ENCODE measurements around the gene AGAP9. TPM values are rescaled to one million over a fixed set of nuclear protein-coding genes. Genes with fewer than 3 reads are reported as not detected.
"Not testable (repeated sequence)": the region's sequence is repeated elsewhere in the genome, so short reads cannot be mapped to it uniquely, and the experiment has no call there.

AGAP9 gene
- total and polyA plus RNA-seq, 7 donors, result 0.82 to 2.7 (median 1.7) TPM

GRCh38 chr10:47456079-47456785 lies 67.2 kb downstream of the AGAP9 start:
- intact Hi-C loops (cut with DNase I), result no loop called here
- Histone ChIP-seq H3K36me3 (ENCODE audit: insufficient read depth in 1 of 2, low read depth in 1 of 2) (no peaks in the 10 kb centered on the region), H3K4me1 (no peaks in the 10 kb centered on the region), H3K27ac (no peak overlapping the region), H3K27me3 (ENCODE audit: insufficient read depth in 3 of 3, low read length in 2 of 3) (peaks cover 0 to 2% (median 0%) of the 10 kb centered on the region in 3 donors), H3K4me3 (no peak overlapping the region), H3K9me3 (no peaks in the 10 kb centered on the region)
- TF ChIP-seq CTCF (IDR thresholded peaks at IDR 0.05), result no peak
- no peak for ATAC-seq
- 52 to 66% (median 57%) methylated on average over 8 of the region's 8 CpGs for WGBS, 3 donors
- DNase-seq, result no peak

- intact Hi-C loops (cut with DNase I); DNase-seq; ATAC-seq: not testable (repeated sequence)
Observed at GRCh38 chr10:47455350-47456078, 67.9 kb downstream of the AGAP9 start.

GRCh38 chr10:47454780-47455058 lies 68.7 kb downstream of the AGAP9 start:
- Histone ChIP-seq H3K27me3 (ENCODE audit: insufficient read depth in 3 of 3, low read length in 2 of 3) (peaks cover 0 to 2% (median 0%) of the 10 kb centered on the region in 3 donors), H3K9me3 (no peaks in the 10 kb centered on the region), H3K27ac (no peak overlapping the region), H3K4me1 (no peaks in the 10 kb centered on the region), H3K4me3 (no peak overlapping the region), H3K36me3 (ENCODE audit: insufficient read depth in 1 of 2, low read depth in 1 of 2) (no peaks in the 10 kb centered on the region)
- ATAC-seq (no peak), DNase-seq (no peak)
- no peak for TF ChIP-seq CTCF (IDR thresholded peaks at IDR 0.05)
- 92 to 95% (median 93%) methylated on average over 3 of the region's 3 CpGs for WGBS, 3 donors
- intact Hi-C loops (cut with DNase I), result no loop called here

More at GRCh38 chr10:47455350-47456078, 67.9 kb downstream of the AGAP9 start:
- H3K27ac ChIP-seq; H3K4me1 ChIP-seq; H3K27me3 ChIP-seq (ENCODE audit: insufficient read depth in 3 of 3, low read length in 2 of 3); H3K9me3 ChIP-seq; H3K36me3 ChIP-seq (ENCODE audit: insufficient read depth in 1 of 2, low read depth in 1 of 2); H3K4me3 ChIP-seq: not testable (repeated sequence)
- 67 to 73% (median 71%) methylated on average over 9 of the region's 9 CpGs for WGBS, 3 donors

GRCh38 chr10:47454008-47454779 lies 69.2 kb downstream of the AGAP9 start:
- DNase-seq (no peak), ATAC-seq (no peak)
- TF ChIP-seq CTCF (IDR thresholded peaks at IDR 0.05), result no peak
- Histone ChIP-seq H3K4me1 (no peaks in the 10 kb centered on the region), H3K36me3 (ENCODE audit: insufficient read depth in 1 of 2, low read depth in 1 of 2) (no peaks in the 10 kb centered on the region), H3K4me3 (no peak overlapping the region), H3K9me3 (no peaks in the 10 kb centered on the region), H3K27ac (no peak overlapping the region), H3K27me3 (ENCODE audit: insufficient read depth in 3 of 3, low read length in 2 of 3) (peaks cover 0 to 2% (median 0%) of the 10 kb centered on the region in 3 donors)
- intact Hi-C loops (cut with DNase I), result no loop called here
- WGBS, 3 donors, result 63 to 74% (median 66%) methylated on average over 10 of the region's 10 CpGs

Data from psoas muscle (tissue), 8 donors.